Body of pancreas (tissue), 4 donors: ENCODE measurements around the gene KRT24.

Experiments used
- CTCF ChIP-seq, 7 experiments: fragments of 450-650 bp in 4 of 7; fragments of 200-600 bp in 3 of 7; sonication (generic) in 3 of 7; IDR thresholded peaks; one replicate each; pipeline ENCODE4 v1.5.1; 2016 to 2019; ENCODE audit warnings: antibody characterized with exemption in 7 of 7
- POLR2A ChIP-seq, 3 donors: fragments of 450-650 bp; IDR thresholded peaks; one replicate each; pipeline ENCODE4 v1.6.1; 2016; ENCODE audit warnings: antibody characterized with exemption in 3 of 3, mild to moderate bottlenecking in 2 of 3

DNA sequence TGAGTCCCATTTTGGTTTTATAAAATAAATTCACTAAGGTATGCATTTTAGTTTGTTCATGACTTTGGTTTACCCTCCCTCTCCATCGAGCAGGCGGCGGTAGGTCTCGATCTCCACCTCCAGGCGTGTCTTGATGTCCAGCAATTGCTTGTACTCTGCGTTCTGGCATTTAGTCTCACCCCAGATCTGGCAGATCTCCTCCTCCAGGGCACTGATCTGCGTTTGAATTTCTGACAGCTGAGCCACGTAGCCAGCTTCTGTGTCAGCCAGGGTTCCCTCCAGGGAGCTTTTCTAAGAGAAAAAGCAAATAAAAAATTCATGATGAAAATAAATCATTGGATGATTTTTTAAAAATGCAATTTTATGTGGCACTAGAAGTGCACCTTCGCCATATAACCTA is 4.2 kb downstream of the KRT24 start:
- TF ChIP-seq POLR2A (IDR thresholded peaks at IDR 0.05) (no peak), CTCF (IDR thresholded peaks at IDR 0.05) (no peak)
